ENCODE measurements around the gene KCNJ15.

Gene KCNJ15

DNA sequence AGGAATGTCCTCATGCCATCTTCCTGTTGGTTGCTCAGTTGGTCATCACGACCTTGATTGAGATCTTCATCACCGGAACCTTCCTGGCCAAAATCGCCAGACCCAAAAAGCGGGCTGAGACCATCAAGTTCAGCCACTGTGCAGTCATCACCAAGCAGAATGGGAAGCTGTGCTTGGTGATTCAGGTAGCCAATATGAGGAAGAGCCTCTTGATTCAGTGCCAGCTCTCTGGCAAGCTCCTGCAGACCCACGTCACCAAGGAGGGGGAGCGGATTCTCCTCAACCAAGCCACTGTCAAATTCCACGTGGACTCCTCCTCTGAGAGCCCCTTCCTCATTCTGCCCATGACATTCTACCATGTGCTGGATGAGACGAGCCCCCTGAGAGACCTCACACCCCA is 42.9 kb downstream of the KCNJ15 start:
- ATAC-seq = no peak

DNA sequence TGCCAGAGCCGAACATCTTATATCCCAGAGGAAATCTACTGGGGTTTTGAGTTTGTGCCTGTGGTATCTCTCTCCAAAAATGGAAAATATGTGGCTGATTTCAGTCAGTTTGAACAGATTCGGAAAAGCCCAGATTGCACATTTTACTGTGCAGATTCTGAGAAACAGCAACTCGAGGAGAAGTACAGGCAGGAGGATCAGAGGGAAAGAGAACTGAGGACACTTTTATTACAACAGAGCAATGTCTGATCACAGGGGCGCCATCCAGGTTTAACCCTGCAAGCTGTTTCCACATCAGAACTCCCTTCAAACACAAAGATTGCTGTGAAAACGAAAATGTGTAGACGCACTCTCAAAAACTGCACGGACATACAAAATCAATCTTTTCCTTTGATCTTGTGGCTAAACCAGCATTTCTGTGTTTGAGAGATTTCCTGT is 43.4 kb downstream of the KCNJ15 start:
- no peak for TF ChIP-seq ESRRG (CRISPR knock-in tag; IDR thresholded peaks at IDR 0.05)
- no peak for TF ChIP-seq ZC3H10 (CRISPR knock-in tag; IDR thresholded peaks at IDR 0.05)
- no peak for TF ChIP-seq SNAI2 (CRISPR knock-in tag; IDR thresholded peaks at IDR 0.05)
- no peak for TF ChIP-seq OSR1 (CRISPR knock-in tag; IDR thresholded peaks at IDR 0.05)
- no peak for TF ChIP-seq ZFP30 (CRISPR knock-in tag; IDR thresholded peaks at IDR 0.05)
- TF ChIP-seq CSDC2 (CRISPR knock-in tag; IDR thresholded peaks at IDR 0.05) = no peak
- no peak for ATAC-seq

More for the DNA sequence above, 42.9 kb downstream of the KCNJ15 start:
- TF ChIP-seq ISL1 (CRISPR knock-in tag; IDR thresholded peaks at IDR 0.05) = no peak
- no peak for TF ChIP-seq BACH2 (CRISPR knock-in tag; IDR thresholded peaks at IDR 0.05; ENCODE audit: borderline replicate concordance)

DNA sequence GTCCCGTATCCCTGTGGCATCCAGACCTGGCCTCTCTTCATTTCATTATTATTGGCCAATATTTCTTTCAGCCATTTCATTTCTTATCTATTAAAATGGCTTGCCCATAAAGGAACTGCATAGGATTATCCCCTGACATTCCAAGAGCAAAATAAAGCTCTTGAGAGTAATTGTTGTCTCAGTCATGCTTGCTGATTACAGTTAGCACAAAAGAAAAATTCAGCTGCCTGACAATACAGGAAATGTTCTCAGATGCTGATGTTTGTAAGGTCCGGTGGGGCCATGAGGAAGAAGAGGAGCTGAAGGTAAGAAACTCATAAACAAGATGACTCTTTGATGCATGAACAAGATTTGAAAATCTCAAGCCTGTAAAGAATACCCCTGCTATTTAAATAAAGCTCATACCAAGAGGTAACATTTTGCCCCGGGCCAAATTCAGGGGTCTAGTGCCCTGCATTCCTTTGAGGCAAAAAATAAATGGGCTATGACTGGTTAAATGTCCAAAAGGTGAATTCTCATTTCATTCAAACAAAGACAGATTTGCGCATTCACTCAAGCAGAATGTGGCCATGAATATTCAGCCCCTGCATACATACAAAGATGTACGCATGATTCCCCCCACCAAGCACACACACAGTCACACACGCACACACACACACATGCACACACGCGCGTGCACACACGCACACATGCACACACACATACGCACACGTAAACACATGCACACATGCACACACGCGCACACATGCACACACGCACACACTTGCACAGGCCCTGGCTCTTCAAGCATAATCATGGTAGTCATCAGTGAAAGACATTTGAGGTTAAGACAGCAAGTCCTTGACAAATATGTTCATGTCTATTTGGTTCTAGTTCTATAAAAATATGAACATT is 44.8 kb downstream of the KCNJ15 start:
- no peak for TF ChIP-seq CSRNP3 (CRISPR knock-in tag; IDR thresholded peaks at IDR 0.05)
- TF ChIP-seq TCF4 (CRISPR knock-in tag; IDR thresholded peaks at IDR 0.05; ENCODE audit: borderline replicate concordance) = no peak
- no peak for TF ChIP-seq PPARA (CRISPR knock-in tag; IDR thresholded peaks at IDR 0.05; ENCODE audit: borderline replicate concordance)
- no peak for TF ChIP-seq ZNF70 (CRISPR knock-in tag; IDR thresholded peaks at IDR 0.05)
- TF ChIP-seq ZFP3 (CRISPR knock-in tag; IDR thresholded peaks at IDR 0.05) = no peak
- no peak for TF ChIP-seq ZFP30 (CRISPR knock-in tag; IDR thresholded peaks at IDR 0.05)
- no peak for TF ChIP-seq GLIS3 (CRISPR knock-in tag; IDR thresholded peaks at IDR 0.05)
- no peak for TF ChIP-seq ZC3H10 (CRISPR knock-in tag; IDR thresholded peaks at IDR 0.05)
- TF ChIP-seq ZNF8 (CRISPR knock-in tag; IDR thresholded peaks at IDR 0.05) = no peak
- no peak for TF ChIP-seq TSHZ2 (CRISPR knock-in tag; IDR thresholded peaks at IDR 0.05)
- TF ChIP-seq ZNF565 (CRISPR knock-in tag; conservative IDR thresholded peaks at IDR 0.05; ENCODE audit: low read depth) = no peak
- no peak for TF ChIP-seq ARNTL (CRISPR knock-in tag; IDR thresholded peaks at IDR 0.05; ENCODE audit: borderline replicate concordance, low read depth)
- TF ChIP-seq RARB (CRISPR knock-in tag; IDR thresholded peaks at IDR 0.05) = no peak
- TF ChIP-seq, protein P1, sequence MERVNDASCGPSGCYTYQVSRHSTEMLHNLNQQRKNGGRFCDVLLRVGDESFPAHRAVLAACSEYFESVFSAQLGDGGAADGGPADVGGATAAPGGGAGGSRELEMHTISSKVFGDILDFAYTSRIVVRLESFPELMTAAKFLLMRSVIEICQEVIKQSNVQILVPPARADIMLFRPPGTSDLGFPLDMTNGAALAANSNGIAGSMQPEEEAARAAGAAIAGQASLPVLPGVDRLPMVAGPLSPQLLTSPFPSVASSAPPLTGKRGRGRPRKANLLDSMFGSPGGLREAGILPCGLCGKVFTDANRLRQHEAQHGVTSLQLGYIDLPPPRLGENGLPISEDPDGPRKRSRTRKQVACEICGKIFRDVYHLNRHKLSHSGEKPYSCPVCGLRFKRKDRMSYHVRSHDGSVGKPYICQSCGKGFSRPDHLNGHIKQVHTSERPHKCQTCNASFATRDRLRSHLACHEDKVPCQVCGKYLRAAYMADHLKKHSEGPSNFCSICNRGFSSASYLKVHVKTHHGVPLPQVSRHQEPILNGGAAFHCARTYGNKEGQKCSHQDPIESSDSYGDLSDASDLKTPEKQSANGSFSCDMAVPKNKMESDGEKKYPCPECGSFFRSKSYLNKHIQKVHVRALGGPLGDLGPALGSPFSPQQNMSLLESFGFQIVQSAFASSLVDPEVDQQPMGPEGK (CRISPR knock-in tag; IDR thresholded peaks at IDR 0.05; ENCODE audit: borderline replicate concordance) = no peak
- TF ChIP-seq SNAI2 (CRISPR knock-in tag; IDR thresholded peaks at IDR 0.05) = no peak
- no peak for ATAC-seq

DNA sequence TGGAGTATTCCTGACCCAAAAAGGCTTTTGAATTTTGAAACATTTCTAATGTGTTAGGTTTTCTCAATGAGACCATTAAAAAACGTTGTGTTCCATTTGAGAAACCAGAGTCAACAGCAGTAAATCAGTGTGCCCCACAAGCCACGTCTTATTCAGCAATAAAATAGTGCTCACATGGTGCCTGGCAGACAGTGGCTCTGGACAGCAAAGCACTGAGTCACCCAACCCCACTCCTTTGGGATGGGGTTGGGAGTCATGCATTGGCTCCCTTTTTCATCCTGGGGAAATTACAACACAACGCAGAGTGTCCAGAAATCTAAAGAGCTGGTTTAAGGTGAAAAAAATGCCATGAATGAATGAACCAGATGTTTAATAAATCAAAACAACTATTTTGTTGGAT is 46.5 kb downstream of the KCNJ15 start:
- peak; percentile 73; the same call in 2 of the 3 replicates for ATAC-seq
- no peak for TF ChIP-seq PPARA (CRISPR knock-in tag; IDR thresholded peaks at IDR 0.05; ENCODE audit: borderline replicate concordance)
- TF ChIP-seq ZC3H10 (CRISPR knock-in tag; IDR thresholded peaks at IDR 0.05) = no peak
- no peak for TF ChIP-seq ISL1 (CRISPR knock-in tag; IDR thresholded peaks at IDR 0.05)
- TF ChIP-seq ZFP3 (CRISPR knock-in tag; IDR thresholded peaks at IDR 0.05) = no peak
- TF ChIP-seq RARB (CRISPR knock-in tag; IDR thresholded peaks at IDR 0.05) = no peak
- TF ChIP-seq TSHZ2 (CRISPR knock-in tag; IDR thresholded peaks at IDR 0.05) = no peak
- TF ChIP-seq CSDC2 (CRISPR knock-in tag; IDR thresholded peaks at IDR 0.05) = no peak
- no peak for TF ChIP-seq CSRNP3 (CRISPR knock-in tag; IDR thresholded peaks at IDR 0.05)
- no peak for TF ChIP-seq POU6F1 (CRISPR knock-in tag; IDR thresholded peaks at IDR 0.05; ENCODE audit: borderline replicate concordance, low read depth)
- no peak for TF ChIP-seq ZNF565 (CRISPR knock-in tag; conservative IDR thresholded peaks at IDR 0.05; ENCODE audit: low read depth)
- TF ChIP-seq BACH2 (CRISPR knock-in tag; IDR thresholded peaks at IDR 0.05; ENCODE audit: borderline replicate concordance) = no peak
- TF ChIP-seq ZNF70 (CRISPR knock-in tag; IDR thresholded peaks at IDR 0.05) = no peak

Measured in SK-N-SH treated with all-trans-retinoic acid at 6 μM for 48 hours (cell line).